Measurements from ENCODE around the gene TBK1.
"Not testable (repeated sequence)": the region's sequence is repeated elsewhere in the genome, so short reads cannot be mapped to it uniquely, and the experiment has no call there.

Gene TBK1

GRCh38 chr12:64500394-64500793 lies 48.5 kb downstream of the TBK1 start:
- Mint-ChIP-seq H3K36me3 (peaks cover 9% of the 10 kb centered on the region), H3K27me3 (no peaks in the 10 kb centered on the region), H3K27ac (no peak overlapping the region), H3K9me3 (ENCODE audit: low read depth) (no peaks in the 10 kb centered on the region), H3K4me3 (no peak overlapping the region), H3K4me1 (ENCODE audit: low read depth) (peaks cover 1% of the 10 kb centered on the region)

DNA sequence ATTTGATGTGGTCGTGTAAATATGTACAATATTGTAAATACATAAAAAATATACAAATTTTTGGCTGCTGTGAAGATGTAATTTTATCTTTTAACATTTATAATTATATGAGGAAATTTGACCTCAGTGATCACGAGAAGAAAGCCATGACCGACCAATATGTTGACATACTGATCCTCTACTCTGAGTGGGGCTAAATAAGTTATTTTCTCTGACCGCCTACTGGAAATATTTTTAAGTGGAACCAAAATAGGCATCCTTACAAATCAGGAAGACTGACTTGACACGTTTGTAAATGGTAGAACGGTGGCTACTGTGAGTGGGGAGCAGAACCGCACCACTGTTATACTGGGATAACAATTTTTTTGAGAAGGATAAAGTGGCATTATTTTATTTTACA lies 49.6 kb downstream of the TBK1 start:
- peaks cover 9% of the 10 kb centered on the region for H3K36me3 Mint-ChIP-seq
- H3K9me3 Mint-ChIP-seq (ENCODE audit: low read depth) = no peaks in the 10 kb centered on the region
- no peak overlapping the region for H3K4me3 Mint-ChIP-seq
- no peak overlapping the region for H3K27ac Mint-ChIP-seq
- no peaks in the 10 kb centered on the region for H3K27me3 Mint-ChIP-seq
- no peaks in the 10 kb centered on the region for H3K4me1 Mint-ChIP-seq (ENCODE audit: low read depth)

GRCh38 chr12:64506955-64507354 lies 55.0 kb downstream of the TBK1 start:
- H3K9me3 Mint-ChIP-seq (ENCODE audit: low read depth) = no peaks in the 10 kb centered on the region
- no peaks in the 10 kb centered on the region for H3K4me1 Mint-ChIP-seq (ENCODE audit: low read depth)
- H3K27me3 Mint-ChIP-seq = no peaks in the 10 kb centered on the region
- H3K4me3 Mint-ChIP-seq = no peak overlapping the region
- H3K36me3 Mint-ChIP-seq = peaks cover 2% of the 10 kb centered on the region
- H3K27ac Mint-ChIP-seq = no peak overlapping the region

- H3K27me3 Mint-ChIP-seq = no peaks in the 10 kb centered on the region
- H3K27ac Mint-ChIP-seq = no peak overlapping the region
- no peaks in the 10 kb centered on the region for H3K4me1 Mint-ChIP-seq (ENCODE audit: low read depth)
Measured at GRCh38 chr12:64510667-64511066, 58.7 kb downstream of the TBK1 start.

GRCh38 chr12:64518396-64518795 lies 66.5 kb downstream of the TBK1 start:
- Mint-ChIP-seq H3K4me1 (ENCODE audit: low read depth) (no peaks in the 10 kb centered on the region), H3K9me3 (ENCODE audit: low read depth) (no peaks in the 10 kb centered on the region), H3K4me3 (no peak overlapping the region), H3K27me3 (peaks cover 3% of the 10 kb centered on the region), H3K36me3 (no peaks in the 10 kb centered on the region), H3K27ac (no peak overlapping the region)

More at GRCh38 chr12:64510667-64511066, 58.7 kb downstream of the TBK1 start:
- Mint-ChIP-seq H3K4me3 (no peak overlapping the region), H3K36me3 (no peaks in the 10 kb centered on the region), H3K9me3 (ENCODE audit: low read depth) (no peaks in the 10 kb centered on the region)

DNA sequence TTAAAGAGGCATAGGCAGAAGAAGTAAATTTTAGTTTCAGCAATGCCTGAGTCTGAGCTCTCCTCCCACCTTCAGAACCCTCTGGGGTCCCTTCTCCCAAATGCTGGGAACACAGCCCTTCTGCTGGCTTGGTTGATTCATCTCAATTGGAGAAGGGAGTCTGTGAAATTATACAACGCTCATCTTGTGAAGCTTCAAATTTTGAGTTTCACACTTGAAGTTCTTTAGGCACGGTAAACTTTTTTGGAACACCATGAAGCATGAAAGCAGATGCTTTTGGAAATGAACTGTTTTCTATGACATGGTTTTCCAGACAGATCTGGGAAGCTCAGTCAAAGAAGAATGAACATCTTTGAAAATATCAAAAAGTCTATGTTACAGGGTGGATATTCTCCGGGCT lies 69.9 kb downstream of the TBK1 start:
- Mint-ChIP-seq H3K4me3 (no peak overlapping the region), H3K27ac (no peak overlapping the region), H3K4me1 (ENCODE audit: low read depth) (no peaks in the 10 kb centered on the region), H3K27me3 (peaks cover 3% of the 10 kb centered on the region), H3K36me3 (no peaks in the 10 kb centered on the region), H3K9me3 (ENCODE audit: low read depth) (no peaks in the 10 kb centered on the region)

GRCh38 chr12:64522316-64522715 lies 70.4 kb downstream of the TBK1 start:
- peaks cover 3% of the 10 kb centered on the region for H3K27me3 Mint-ChIP-seq
- H3K4me3 Mint-ChIP-seq = no peak overlapping the region
- H3K36me3 Mint-ChIP-seq = no peaks in the 10 kb centered on the region
- H3K27ac Mint-ChIP-seq = no peak overlapping the region
- H3K4me1 Mint-ChIP-seq (ENCODE audit: low read depth) = no peaks in the 10 kb centered on the region
- H3K9me3 Mint-ChIP-seq (ENCODE audit: low read depth) = no peaks in the 10 kb centered on the region

GRCh38 chr12:64522807-64523206 lies 70.9 kb downstream of the TBK1 start:
- H3K9me3 Mint-ChIP-seq (ENCODE audit: low read depth) = no peaks in the 10 kb centered on the region
- H3K4me1 Mint-ChIP-seq (ENCODE audit: low read depth) = no peaks in the 10 kb centered on the region
- no peak overlapping the region for H3K4me3 Mint-ChIP-seq
- H3K27me3 Mint-ChIP-seq = peaks cover 3% of the 10 kb centered on the region
- H3K27ac Mint-ChIP-seq = no peak overlapping the region
- H3K36me3 Mint-ChIP-seq = no peaks in the 10 kb centered on the region

GRCh38 chr12:64523565-64524444 lies 71.9 kb downstream of the TBK1 start:
- H3K4me3 Mint-ChIP-seq; H3K27me3 Mint-ChIP-seq; H3K4me1 Mint-ChIP-seq (ENCODE audit: low read depth); H3K27ac Mint-ChIP-seq; H3K36me3 Mint-ChIP-seq; H3K9me3 Mint-ChIP-seq (ENCODE audit: low read depth): not testable (repeated sequence)

DNA sequence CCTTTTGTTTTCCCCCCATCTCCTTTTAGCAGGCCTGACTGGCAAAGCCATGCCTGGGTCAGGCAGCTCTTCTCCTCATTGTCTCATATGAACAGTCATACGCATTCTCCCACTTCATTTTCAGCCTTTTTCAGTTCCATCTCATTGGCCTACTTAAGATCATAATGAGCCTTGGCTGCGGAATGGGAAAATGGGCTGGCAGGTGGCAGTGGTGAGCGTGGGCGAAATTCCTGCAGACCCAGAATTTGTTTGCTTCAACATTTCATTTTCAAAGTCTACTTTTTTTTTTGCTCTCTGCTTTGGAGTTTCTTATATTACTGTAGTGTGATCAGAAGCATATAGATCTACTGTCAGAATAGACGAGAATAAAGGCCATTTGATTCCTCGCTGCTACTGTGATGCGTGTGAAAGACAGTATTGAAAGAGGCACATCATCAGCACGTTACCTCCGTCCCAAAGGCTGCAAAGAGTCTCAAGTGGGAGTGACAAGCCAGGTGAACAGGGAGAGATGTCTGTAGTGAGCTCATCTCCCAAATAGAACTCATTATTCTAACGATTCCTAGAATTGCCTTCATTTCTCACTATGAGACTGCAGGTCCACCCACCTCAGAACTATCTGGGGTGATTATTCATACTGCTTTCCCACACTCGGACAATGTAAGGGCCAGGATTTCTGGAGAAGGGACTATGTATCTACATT lies 73.7 kb downstream of the TBK1 start:
- H3K27ac Mint-ChIP-seq = no peak overlapping the region
- H3K4me3 Mint-ChIP-seq = no peak overlapping the region
- no peaks in the 10 kb centered on the region for H3K9me3 Mint-ChIP-seq (ENCODE audit: low read depth)
- H3K4me1 Mint-ChIP-seq (ENCODE audit: low read depth) = no peaks in the 10 kb centered on the region
- no peaks in the 10 kb centered on the region for H3K36me3 Mint-ChIP-seq
- H3K27me3 Mint-ChIP-seq = peaks cover 3% of the 10 kb centered on the region

GRCh38 chr12:64526859-64527258 lies 74.9 kb downstream of the TBK1 start:
- Mint-ChIP-seq H3K9me3 (ENCODE audit: low read depth) (no peaks in the 10 kb centered on the region), H3K4me3 (no peak overlapping the region), H3K36me3 (no peaks in the 10 kb centered on the region), H3K27ac (no peak overlapping the region), H3K4me1 (ENCODE audit: low read depth) (no peaks in the 10 kb centered on the region), H3K27me3 (peaks cover 3% of the 10 kb centered on the region)

- Mint-ChIP-seq H3K27me3 (no peaks in the 10 kb centered on the region), H3K4me3 (no peak overlapping the region), H3K27ac (no peak overlapping the region), H3K9me3 (ENCODE audit: low read depth) (no peaks in the 10 kb centered on the region), H3K36me3 (no peaks in the 10 kb centered on the region), H3K4me1 (ENCODE audit: low read depth) (no peaks in the 10 kb centered on the region)
Measured at GRCh38 chr12:64528616-64529015, 76.7 kb downstream of the TBK1 start.

DNA sequence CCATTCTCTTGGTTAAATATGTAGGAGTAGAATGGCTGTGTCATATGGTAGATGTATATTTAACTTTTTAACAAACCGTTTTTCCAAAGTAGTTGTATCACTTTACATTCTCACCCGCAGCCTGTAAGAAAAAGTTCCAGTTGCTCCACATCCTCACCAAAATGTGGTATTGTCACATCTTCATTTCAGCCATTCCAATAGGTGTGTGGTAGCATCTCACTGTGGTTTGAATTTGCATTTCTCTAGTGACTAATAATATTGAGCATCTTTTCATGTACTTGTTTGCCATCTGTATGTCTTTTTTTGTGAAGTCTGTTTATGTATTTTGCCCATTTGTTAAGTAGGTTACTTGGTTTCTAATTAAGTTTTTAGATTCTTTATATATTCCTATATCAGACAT lies 78.6 kb downstream of the TBK1 start:
- Mint-ChIP-seq H3K27ac (no peak overlapping the region), H3K36me3 (no peaks in the 10 kb centered on the region), H3K27me3 (no peaks in the 10 kb centered on the region), H3K4me1 (ENCODE audit: low read depth) (no peaks in the 10 kb centered on the region), H3K4me3 (no peak overlapping the region), H3K9me3 (ENCODE audit: low read depth) (no peaks in the 10 kb centered on the region)

DNA sequence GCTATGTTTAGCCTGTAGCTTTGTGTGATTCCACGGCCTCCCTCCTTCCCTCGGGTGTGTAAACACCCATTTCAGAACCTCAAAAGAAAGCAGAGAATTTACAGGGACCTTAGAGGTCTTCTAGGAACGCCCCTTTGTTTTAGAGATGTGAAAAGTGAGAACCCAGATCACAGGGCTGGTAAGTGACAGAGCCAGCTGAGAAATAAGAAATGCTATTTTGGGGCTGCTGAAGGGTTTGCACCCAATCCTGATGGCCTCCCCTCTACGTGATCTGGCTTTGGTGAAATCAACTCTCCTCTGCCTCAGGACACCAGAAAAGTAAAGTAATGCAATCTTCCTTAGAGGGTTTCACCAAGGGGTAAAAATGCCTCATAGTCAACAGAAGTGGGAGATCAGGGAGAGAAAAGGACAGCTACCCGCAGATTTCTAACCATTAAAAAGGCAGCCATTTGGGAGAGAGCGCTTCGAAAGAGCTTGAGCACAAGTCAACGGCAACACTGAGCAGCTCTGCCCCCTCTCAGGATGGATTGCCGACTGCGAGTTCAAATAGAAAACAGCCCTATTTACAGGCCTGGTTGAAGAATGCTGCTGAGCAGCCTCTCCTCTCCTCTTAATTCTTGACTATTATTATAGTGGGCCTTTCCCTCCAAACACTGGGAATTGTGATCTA lies 79.9 kb downstream of the TBK1 start:
- no peaks in the 10 kb centered on the region for H3K36me3 Mint-ChIP-seq
- no peaks in the 10 kb centered on the region for H3K4me1 Mint-ChIP-seq (ENCODE audit: low read depth)
- H3K27me3 Mint-ChIP-seq = no peaks in the 10 kb centered on the region
- H3K27ac Mint-ChIP-seq = no peak overlapping the region
- no peaks in the 10 kb centered on the region for H3K9me3 Mint-ChIP-seq (ENCODE audit: low read depth)
- H3K4me3 Mint-ChIP-seq = no peak overlapping the region

DNA sequence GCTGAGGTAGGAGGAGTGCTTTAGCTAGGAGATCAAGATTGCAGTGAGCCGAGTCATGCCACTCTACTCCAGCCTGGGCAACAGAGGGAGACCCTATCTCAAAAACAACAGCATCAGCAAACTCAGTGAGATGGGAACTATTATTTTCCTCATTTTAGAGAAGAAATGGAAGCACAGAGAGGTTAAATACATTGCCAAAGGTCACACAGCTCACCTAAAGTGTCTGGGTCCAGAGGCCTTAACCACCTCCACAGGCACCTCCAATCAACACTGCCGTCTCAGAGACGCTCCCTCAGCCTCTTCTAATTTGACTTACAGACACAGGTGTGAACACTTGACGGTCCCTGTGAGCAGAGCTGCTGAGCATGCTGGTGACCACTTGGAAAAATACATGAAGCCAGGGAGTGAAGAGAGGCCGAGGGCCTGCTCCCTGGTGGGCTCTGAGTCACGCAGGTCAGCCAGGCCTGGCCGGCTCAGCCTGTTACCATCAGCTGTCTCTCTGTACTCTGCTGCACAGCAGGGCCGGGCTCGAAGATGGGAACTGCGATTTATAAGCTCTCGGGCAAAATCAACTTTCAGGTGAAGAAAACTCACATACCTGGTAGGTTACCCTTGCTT lies 80.9 kb downstream of the TBK1 start:
- Mint-ChIP-seq H3K36me3 (no peaks in the 10 kb centered on the region), H3K27me3 (no peaks in the 10 kb centered on the region), H3K4me1 (ENCODE audit: low read depth) (no peaks in the 10 kb centered on the region), H3K4me3 (no peak overlapping the region), H3K9me3 (ENCODE audit: low read depth) (no peaks in the 10 kb centered on the region), H3K27ac (no peak overlapping the region)

All from activated naive CD8-positive, alpha-beta T cell (primary cell).